Ishikawa (cell line): ENCODE data around the gene OR5H2.
A peak's percentile ranks its signal among the peaks of the same experiment; 100 is the strongest.

Experiments
- CEBPB ChIP-seq: IDR thresholded peaks from 2 replicates; pipeline ENCODE4 v1.6.1; 2012
- CREB1 ChIP-seq: IDR thresholded peaks from 2 replicates; pipeline ENCODE4 v1.6.1; 2012; ENCODE audit warnings: low read depth
- EGR1 ChIP-seq: IDR thresholded peaks from 2 replicates; pipeline ENCODE4 v1.6.1; 2012
- EP300 ChIP-seq: IDR thresholded peaks from 2 replicates; pipeline ENCODE4 v1.6.1; 2012; ENCODE audit warnings: borderline replicate concordance
- FOXM1 ChIP-seq: IDR thresholded peaks from 2 replicates; pipeline ENCODE4 v1.6.1; 2012; ENCODE audit warnings: low read depth, borderline replicate concordance
- NFIC ChIP-seq: IDR thresholded peaks from 2 replicates; pipeline ENCODE4 v1.6.1; 2012
- RAD21 ChIP-seq: IDR thresholded peaks from 2 replicates; pipeline ENCODE4 v1.6.1; 2012; ENCODE audit warnings: low read depth
- TAF1 ChIP-seq: IDR thresholded peaks from 2 replicates; pipeline ENCODE4 v1.6.1; 2012; ENCODE audit warnings: low read depth, mild to moderate bottlenecking
- TCF12 ChIP-seq: IDR thresholded peaks from 2 replicates; pipeline ENCODE4 v1.6.1; 2012; ENCODE audit warnings: low read depth
- TEAD4 ChIP-seq: IDR thresholded peaks from 2 replicates; pipeline ENCODE4 v1.6.1; 2012
- YY1 ChIP-seq: IDR thresholded peaks from 2 replicates; pipeline ENCODE4 v1.6.1; 2012; ENCODE audit warnings: low read depth
- ZBTB7A ChIP-seq: IDR thresholded peaks from 2 replicates; pipeline ENCODE4 v1.6.1; 2012; ENCODE audit warnings: low read depth
- TF ChIP-seq, protein P1 (sequence below): IDR thresholded peaks from 2 replicates; pipeline ENCODE4 v1.6.1; 2012; ENCODE audit warnings: low read depth, mild to moderate bottlenecking
- TF ChIP-seq, protein P2 (sequence below): IDR thresholded peaks from 2 replicates; pipeline ENCODE4 v1.6.1; 2012
- TF ChIP-seq, protein P3 (sequence below): IDR thresholded peaks from 2 replicates; pipeline ENCODE4 v1.6.1; 2012

Gene OR5H2

DNA sequence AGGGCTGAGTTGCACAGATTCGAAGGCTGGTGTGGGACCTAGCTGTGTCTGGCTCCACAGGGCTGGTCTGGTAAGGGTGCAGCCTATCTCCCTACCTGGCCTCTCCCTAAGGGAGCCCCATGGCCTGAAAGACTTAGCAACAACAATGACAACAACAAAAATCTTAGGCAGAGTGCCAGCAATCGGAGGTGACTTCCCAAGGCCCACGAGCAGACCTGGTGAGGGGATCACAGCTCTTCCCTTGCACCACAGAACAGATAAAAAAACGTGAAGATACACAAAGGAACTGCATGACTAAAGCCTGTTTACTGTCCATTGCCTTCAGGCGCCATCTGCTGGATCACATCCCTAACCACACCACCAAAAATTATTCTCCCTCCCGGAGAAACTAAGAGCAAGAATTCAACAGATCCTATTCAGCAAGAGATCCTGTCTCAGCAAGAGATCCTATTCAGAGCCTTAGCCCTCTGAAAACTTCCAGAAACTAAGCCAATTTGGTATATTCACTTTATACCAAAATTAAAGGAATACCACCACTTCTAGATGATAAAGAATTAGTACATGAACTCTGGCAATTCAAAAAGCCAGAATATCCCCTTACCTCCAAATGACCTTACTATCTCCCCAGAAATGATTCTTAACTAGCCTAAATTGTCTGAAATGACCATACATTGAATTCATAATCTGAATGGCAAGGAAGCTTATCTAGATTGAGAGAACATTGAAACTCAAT lies 47.3 kb downstream of the OR5H2 start:
- TF ChIP-seq TEAD4: no peak
- TF ChIP-seq RAD21: peak; percentile 74

DNA sequence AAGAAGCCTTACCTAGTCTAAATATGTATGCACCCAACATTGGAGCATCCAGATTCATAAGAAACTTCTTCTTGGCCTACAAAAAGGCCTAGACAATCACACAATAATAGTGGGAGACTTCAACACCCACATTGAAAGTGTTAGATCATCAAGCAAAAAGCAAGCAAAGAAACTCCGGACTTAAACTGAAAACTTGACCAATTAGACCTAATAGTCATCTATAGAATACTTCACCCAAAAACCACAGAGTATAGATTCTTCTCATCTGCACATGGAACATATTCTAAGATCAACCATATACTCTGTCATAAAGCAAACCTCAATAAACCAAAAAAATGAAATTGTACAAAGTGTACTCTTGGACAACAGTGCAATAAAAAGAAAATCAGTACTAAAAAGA lies 49.0 kb downstream of the OR5H2 start:
- no peak for TF ChIP-seq RAD21
- TF ChIP-seq EGR1: no peak
- no peak for TF ChIP-seq TCF12
- TF ChIP-seq CEBPB: no peak
- TF ChIP-seq ZBTB7A: no peak
- TF ChIP-seq, protein P1, sequence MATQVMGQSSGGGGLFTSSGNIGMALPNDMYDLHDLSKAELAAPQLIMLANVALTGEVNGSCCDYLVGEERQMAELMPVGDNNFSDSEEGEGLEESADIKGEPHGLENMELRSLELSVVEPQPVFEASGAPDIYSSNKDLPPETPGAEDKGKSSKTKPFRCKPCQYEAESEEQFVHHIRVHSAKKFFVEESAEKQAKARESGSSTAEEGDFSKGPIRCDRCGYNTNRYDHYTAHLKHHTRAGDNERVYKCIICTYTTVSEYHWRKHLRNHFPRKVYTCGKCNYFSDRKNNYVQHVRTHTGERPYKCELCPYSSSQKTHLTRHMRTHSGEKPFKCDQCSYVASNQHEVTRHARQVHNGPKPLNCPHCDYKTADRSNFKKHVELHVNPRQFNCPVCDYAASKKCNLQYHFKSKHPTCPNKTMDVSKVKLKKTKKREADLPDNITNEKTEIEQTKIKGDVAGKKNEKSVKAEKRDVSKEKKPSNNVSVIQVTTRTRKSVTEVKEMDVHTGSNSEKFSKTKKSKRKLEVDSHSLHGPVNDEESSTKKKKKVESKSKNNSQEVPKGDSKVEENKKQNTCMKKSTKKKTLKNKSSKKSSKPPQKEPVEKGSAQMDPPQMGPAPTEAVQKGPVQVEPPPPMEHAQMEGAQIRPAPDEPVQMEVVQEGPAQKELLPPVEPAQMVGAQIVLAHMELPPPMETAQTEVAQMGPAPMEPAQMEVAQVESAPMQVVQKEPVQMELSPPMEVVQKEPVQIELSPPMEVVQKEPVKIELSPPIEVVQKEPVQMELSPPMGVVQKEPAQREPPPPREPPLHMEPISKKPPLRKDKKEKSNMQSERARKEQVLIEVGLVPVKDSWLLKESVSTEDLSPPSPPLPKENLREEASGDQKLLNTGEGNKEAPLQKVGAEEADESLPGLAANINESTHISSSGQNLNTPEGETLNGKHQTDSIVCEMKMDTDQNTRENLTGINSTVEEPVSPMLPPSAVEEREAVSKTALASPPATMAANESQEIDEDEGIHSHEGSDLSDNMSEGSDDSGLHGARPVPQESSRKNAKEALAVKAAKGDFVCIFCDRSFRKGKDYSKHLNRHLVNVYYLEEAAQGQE: no peak
- TF ChIP-seq, protein P2, sequence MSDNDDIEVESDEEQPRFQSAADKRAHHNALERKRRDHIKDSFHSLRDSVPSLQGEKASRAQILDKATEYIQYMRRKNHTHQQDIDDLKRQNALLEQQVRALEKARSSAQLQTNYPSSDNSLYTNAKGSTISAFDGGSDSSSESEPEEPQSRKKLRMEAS: no peak
- no peak for TF ChIP-seq TAF1
- no peak for TF ChIP-seq NFIC
- TF ChIP-seq, protein P3, sequence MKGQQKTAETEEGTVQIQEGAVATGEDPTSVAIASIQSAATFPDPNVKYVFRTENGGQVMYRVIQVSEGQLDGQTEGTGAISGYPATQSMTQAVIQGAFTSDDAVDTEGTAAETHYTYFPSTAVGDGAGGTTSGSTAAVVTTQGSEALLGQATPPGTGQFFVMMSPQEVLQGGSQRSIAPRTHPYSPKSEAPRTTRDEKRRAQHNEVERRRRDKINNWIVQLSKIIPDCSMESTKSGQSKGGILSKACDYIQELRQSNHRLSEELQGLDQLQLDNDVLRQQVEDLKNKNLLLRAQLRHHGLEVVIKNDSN: no peak
- no peak for TF ChIP-seq FOXM1
- TF ChIP-seq TEAD4: no peak
- no peak for TF ChIP-seq CREB1
- no peak for TF ChIP-seq YY1
- no peak for TF ChIP-seq EP300
